ENCODE measurements around the gene PC. TPM values are rescaled to one million over a fixed set of nuclear protein-coding genes. Genes with fewer than 3 reads are reported as not detected.
"Not testable (repeated sequence)": the region's sequence is repeated elsewhere in the genome, so short reads cannot be mapped to it uniquely, and the experiment has no call there.

The PC gene
- total RNA-seq, 1 experiment from 2014 or later, result 40.5 TPM

DNA sequence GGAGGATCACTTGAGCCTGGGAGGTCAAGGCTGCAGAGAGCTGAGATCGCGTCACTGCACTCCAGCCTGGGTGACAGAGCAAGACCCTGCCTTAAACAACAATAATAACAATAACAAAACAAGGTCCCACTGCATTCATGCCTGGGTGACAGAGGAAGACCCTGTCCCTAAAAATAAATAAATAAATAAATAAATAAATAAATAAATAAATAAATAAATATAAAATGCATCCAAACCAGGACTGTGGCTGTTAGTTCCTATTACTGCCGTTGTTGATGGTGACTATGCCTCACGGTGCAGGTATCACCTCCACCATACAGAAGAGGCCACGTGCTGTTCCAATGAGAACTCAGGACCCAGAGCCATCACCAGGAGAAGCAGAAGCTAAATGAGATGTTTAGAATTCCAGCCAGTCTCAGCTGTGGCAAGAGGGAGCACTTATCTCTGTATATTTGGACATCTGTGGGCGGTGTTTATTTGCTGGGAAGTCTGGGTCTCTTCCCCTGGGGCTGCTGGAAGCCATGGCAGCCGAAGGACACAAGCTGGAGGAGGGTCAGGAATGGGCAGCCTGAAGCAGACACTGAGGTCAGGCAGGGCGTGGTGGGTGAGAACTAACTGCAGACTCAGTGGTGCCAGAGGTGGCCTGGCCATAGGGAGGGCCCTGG lies 38.6 kb upstream of the PC start:
- no peaks in the 10 kb centered on the region for H3K9me3 Mint-ChIP-seq (ENCODE audit: low read depth, unreplicated experiment)
- intact Hi-C loops (cut with micrococcal nuclease; ENCODE audit: unreplicated experiment), result no loop called here
- peaks cover 8% of the 10 kb centered on the region for H3K4me1 Mint-ChIP-seq (ENCODE audit: low read depth, unreplicated experiment)
- no peak overlapping the region for H3K4me3 Mint-ChIP-seq (ENCODE audit: low read depth, unreplicated experiment)
- no peak for DNase-seq
- H3K27ac Mint-ChIP-seq (ENCODE audit: unreplicated experiment), result no peak overlapping the region
- CTCF ChIA-PET, result interaction anchor here (1.1 kb wide), 1 partner anchor 13 kb away, joined by 3 read pairs; no protein-coding TSS in a partner anchor
- TF ChIP-seq, protein P1, sequence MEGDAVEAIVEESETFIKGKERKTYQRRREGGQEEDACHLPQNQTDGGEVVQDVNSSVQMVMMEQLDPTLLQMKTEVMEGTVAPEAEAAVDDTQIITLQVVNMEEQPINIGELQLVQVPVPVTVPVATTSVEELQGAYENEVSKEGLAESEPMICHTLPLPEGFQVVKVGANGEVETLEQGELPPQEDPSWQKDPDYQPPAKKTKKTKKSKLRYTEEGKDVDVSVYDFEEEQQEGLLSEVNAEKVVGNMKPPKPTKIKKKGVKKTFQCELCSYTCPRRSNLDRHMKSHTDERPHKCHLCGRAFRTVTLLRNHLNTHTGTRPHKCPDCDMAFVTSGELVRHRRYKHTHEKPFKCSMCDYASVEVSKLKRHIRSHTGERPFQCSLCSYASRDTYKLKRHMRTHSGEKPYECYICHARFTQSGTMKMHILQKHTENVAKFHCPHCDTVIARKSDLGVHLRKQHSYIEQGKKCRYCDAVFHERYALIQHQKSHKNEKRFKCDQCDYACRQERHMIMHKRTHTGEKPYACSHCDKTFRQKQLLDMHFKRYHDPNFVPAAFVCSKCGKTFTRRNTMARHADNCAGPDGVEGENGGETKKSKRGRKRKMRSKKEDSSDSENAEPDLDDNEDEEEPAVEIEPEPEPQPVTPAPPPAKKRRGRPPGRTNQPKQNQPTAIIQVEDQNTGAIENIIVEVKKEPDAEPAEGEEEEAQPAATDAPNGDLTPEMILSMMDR (IDR thresholded peaks at IDR 0.05; ENCODE audit: unreplicated experiment), result no peak
- H3K27me3 Mint-ChIP-seq (ENCODE audit: unreplicated experiment), result no peaks in the 10 kb centered on the region
- H3K36me3 Mint-ChIP-seq (ENCODE audit: insufficient read depth, unreplicated experiment), result no peaks in the 10 kb centered on the region
- no TSS peak for BruUV-seq (replicated peaks)

DNA sequence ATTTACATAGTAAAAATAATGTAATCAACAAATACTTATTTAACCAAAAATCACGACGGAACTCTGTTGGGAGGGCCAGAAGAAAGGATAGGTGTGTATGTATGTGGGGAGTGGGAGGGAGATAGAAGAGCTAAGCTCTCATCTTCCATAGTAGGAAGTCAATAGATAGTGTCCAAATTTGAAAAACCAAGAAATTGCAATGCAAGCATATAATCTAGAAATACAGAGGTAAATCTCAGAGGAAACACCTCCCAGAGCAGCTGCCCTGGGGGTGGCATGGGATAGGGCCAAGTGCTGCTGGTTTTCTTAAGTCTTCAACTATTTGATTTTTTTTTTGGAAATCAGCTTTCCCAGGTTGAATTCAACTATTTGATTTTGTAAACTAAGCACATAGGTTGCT lies 33.9 kb upstream of the PC start:
- TF ChIP-seq, protein P1 (IDR thresholded peaks at IDR 0.05; ENCODE audit: unreplicated experiment), result no peak
- no peak overlapping the region for H3K4me3 Mint-ChIP-seq (ENCODE audit: low read depth, unreplicated experiment)
- CTCF ChIA-PET, result interaction anchor here (0.6 to 0.8 kb wide), 2 partner anchors 33 to 162 kb away, joined by 5 to 7 read pairs; no protein-coding TSS in a partner anchor
- intact Hi-C loops (cut with micrococcal nuclease; ENCODE audit: unreplicated experiment), result no loop called here
- peaks cover 15% of the 10 kb centered on the region for H3K27me3 Mint-ChIP-seq (ENCODE audit: unreplicated experiment)
- H3K4me1 Mint-ChIP-seq (ENCODE audit: low read depth, unreplicated experiment), result peaks cover 5% of the 10 kb centered on the region
- no TSS peak for BruUV-seq (replicated peaks)
- DNase-seq, result no peak
- no peaks in the 10 kb centered on the region for H3K9me3 Mint-ChIP-seq (ENCODE audit: low read depth, unreplicated experiment)
- no peak overlapping the region for H3K27ac Mint-ChIP-seq (ENCODE audit: unreplicated experiment)
- H3K36me3 Mint-ChIP-seq (ENCODE audit: insufficient read depth, unreplicated experiment), result no peaks in the 10 kb centered on the region

DNA sequence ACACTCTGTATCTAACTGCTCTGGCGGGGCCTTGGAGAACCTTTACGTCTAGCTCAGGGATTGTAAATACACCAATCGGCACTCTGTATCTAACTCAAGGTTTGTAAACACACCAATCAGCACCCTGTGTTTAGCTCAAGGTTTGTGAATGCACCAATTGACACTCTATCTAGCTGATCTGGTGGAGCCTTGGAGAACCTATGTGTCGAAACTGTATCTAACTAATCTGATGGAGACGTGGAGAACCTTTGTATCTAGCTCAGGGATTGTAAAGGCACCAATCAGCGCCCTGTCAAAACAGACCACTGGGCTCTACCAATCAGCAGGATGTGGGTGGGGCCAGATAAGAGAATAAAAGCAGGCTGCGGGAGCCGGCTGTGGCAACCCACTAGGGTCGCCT lies 31.2 kb upstream of the PC start:
- Mint-ChIP-seq H3K27me3 (ENCODE audit: unreplicated experiment) (peaks cover 15% of the 10 kb centered on the region), H3K4me1 (ENCODE audit: low read depth, unreplicated experiment) (peaks cover 13% of the 10 kb centered on the region)
- intact Hi-C loops (cut with micrococcal nuclease; ENCODE audit: unreplicated experiment); H3K27ac Mint-ChIP-seq (ENCODE audit: unreplicated experiment); H3K9me3 Mint-ChIP-seq (ENCODE audit: low read depth, unreplicated experiment); DNase-seq; H3K36me3 Mint-ChIP-seq (ENCODE audit: insufficient read depth, unreplicated experiment); CTCF ChIA-PET; BruUV-seq (replicated peaks); H3K4me3 Mint-ChIP-seq (ENCODE audit: low read depth, unreplicated experiment): not testable (repeated sequence)

DNA sequence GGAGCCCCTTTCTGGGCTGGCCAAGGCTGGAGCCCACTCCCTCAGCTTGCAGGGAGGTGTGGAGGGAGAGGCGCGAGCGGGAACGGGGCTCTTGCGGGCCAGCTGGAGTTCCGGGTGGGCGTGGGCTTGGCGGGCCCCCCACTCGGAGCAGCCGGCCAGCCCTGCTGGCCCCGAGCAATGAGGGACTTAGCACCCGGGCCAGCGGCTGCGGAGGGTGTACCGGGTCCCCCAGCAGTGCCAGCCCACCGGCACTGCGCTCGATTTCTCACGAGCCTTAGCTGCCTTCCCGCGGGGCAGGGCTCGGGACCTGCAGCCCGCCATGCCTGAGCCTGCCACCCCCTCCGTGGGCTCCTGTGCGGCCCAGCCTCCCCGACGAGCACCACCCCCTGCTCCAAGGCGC lies 30.6 kb upstream of the PC start:
- intact Hi-C loops (cut with micrococcal nuclease; ENCODE audit: unreplicated experiment); H3K27ac Mint-ChIP-seq (ENCODE audit: unreplicated experiment): not testable (repeated sequence)
- peaks cover 19% of the 10 kb centered on the region for H3K4me1 Mint-ChIP-seq (ENCODE audit: low read depth, unreplicated experiment)

DNA sequence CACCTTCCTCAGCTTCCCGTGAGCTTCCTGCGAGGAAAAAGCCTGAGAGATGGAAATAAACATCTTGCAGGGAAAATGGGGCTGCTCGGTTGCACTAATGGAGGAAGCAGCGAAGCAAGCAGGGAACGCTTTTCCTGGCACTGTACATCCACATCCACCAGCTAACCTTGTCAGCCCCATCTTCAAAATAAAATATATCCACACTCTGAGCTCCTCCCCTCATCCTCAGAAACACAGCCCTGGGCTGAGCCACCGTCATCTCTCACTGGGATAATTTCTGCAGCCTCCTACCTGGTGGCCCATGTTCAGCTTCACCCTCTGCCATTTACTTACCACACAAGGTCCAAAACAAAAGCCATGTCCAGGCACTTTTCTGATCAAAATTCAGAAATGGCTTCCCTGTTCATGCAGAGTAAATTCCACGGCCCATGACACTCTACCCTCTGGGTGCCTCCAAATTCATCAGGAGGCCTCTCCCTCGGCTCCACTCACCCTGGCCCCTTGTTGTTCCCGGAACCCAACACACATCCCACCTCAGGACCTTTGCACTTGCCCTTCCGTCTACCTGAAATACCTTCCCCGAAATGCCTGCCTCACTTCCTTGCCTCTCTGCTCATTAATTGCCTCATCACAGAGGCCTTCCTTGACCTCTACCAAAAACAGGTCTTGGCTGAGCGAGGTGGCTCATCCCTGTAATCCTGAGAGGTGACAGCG lies 29.9 kb upstream of the PC start:
- TF ChIP-seq, protein P1 (IDR thresholded peaks at IDR 0.05; ENCODE audit: unreplicated experiment), result no peak
- Mint-ChIP-seq H3K36me3 (ENCODE audit: insufficient read depth, unreplicated experiment) (peaks cover 5% of the 10 kb centered on the region), H3K9me3 (ENCODE audit: low read depth, unreplicated experiment) (no peaks in the 10 kb centered on the region), H3K27ac (ENCODE audit: unreplicated experiment) (no peak overlapping the region), H3K27me3 (ENCODE audit: unreplicated experiment) (peaks cover 15% of the 10 kb centered on the region), H3K4me3 (ENCODE audit: low read depth, unreplicated experiment) (no peak overlapping the region), H3K4me1 (ENCODE audit: low read depth, unreplicated experiment) (peaks cover 25% of the 10 kb centered on the region)
- CTCF ChIA-PET, result interaction anchor here (0.6 kb wide), 2 partner anchors 11 to 242 kb away, joined by 3 read pairs; no protein-coding TSS in a partner anchor
- no TSS peak for BruUV-seq (replicated peaks)
- no peak for DNase-seq
- intact Hi-C loops (cut with micrococcal nuclease; ENCODE audit: unreplicated experiment), result no loop called here

More for the DNA sequence above, 30.6 kb upstream of the PC start:
- H3K4me3 Mint-ChIP-seq (ENCODE audit: low read depth, unreplicated experiment); H3K9me3 Mint-ChIP-seq (ENCODE audit: low read depth, unreplicated experiment); DNase-seq; BruUV-seq (replicated peaks); H3K36me3 Mint-ChIP-seq (ENCODE audit: insufficient read depth, unreplicated experiment): not testable (repeated sequence)
- CTCF ChIA-PET, result interaction anchor here (0.6 kb wide), 1 partner anchor 10 kb away, joined by 3 read pairs; no protein-coding TSS in a partner anchor
- peaks cover 15% of the 10 kb centered on the region for H3K27me3 Mint-ChIP-seq (ENCODE audit: unreplicated experiment)

Measured in Calu3 (cell line).